SHP77 (cell line): Measurements from ENCODE around the gene DENND2D.
"Not testable (repeated sequence)": the region's sequence is repeated elsewhere in the genome, so short reads cannot be mapped to it uniquely, and the experiment has no call there.

Experiments used
- DNase-seq, 2 experiments: peaks; one replicate each; lab custom pipeline; 2025; lab: John Stamatoyannopoulos, UW

DENND2D gene

GRCh38 chr1:111221633-111222291, 21.3 kb upstream of the DENND2D start:
- DNase-seq = no peak

GRCh38 chr1:111221276-111221632, 20.8 kb upstream of the DENND2D start:
- DNase-seq = no peak

- no peak for DNase-seq
Measured at GRCh38 chr1:111220302-111220890, 19.9 kb upstream of the DENND2D start.

- DNase-seq = no peak
Measured at GRCh38 chr1:111219557-111220286, 19.3 kb upstream of the DENND2D start.

- no peak for DNase-seq
Measured at GRCh38 chr1:111218701-111219556, 18.5 kb upstream of the DENND2D start.

- DNase-seq = no peak
Measured at GRCh38 chr1:111217183-111217910, 16.9 kb upstream of the DENND2D start.

- no peak for DNase-seq
Measured at GRCh38 chr1:111216751-111217150, 16.3 kb upstream of the DENND2D start.

GRCh38 chr1:111215285-111215684, 14.8 kb upstream of the DENND2D start:
- not testable (repeated sequence) for DNase-seq

- DNase-seq = no peak
Measured at GRCh38 chr1:111214884-111215283, 14.4 kb upstream of the DENND2D start.

GRCh38 chr1:111214074-111214801, 13.8 kb upstream of the DENND2D start:
- DNase-seq = no peak

GRCh38 chr1:111213412-111213811, 13.0 kb upstream of the DENND2D start:
- no peak for DNase-seq

- DNase-seq = no peak
Measured at GRCh38 chr1:111212634-111213335, 12.3 kb upstream of the DENND2D start.

- DNase-seq = no peak
Measured at GRCh38 chr1:111211921-111212320, 11.5 kb upstream of the DENND2D start.

GRCh38 chr1:111209622-111210021, 9.2 kb upstream of the DENND2D start:
- no peak for DNase-seq

- DNase-seq = no peak
Measured at GRCh38 chr1:111208921-111209320, 8.5 kb upstream of the DENND2D start.

GRCh38 chr1:111205714-111206050, 5.2 kb upstream of the DENND2D start:
- no peak for DNase-seq

GRCh38 chr1:111204983-111205713, 4.7 kb upstream of the DENND2D start:
- DNase-seq = no peak

- no peak for DNase-seq
Measured at GRCh38 chr1:111204201-111204982, 3.9 kb upstream of the DENND2D start.

GRCh38 chr1:111203681-111204200, 3.3 kb upstream of the DENND2D start:
- DNase-seq = no peak
